Gastrocnemius medialis (tissue), 4 donors: ENCODE measurements around the gene CTBP1.

Experiments used
- POLR2A ChIP-seq, 2 donors: fragments of 450-650 bp; IDR thresholded peaks; one replicate each; pipeline ENCODE4 v1.6.1; 2017; ENCODE audit warnings: antibody characterized with exemption in 2 of 2, mild to moderate bottlenecking in 2 of 2, moderate library complexity in 2 of 2
- TF ChIP-seq, protein P1 (sequence below), 5 experiments: fragments of 450-650 bp in 3 of 5; fragments of 200-600 bp in 2 of 5; sonication (generic) in 2 of 5; IDR thresholded peaks in 4 of 5; conservative IDR thresholded peaks in 1 of 5; 1 replicate in 4 of 5; 2 replicates in 1 of 5; pipeline ENCODE4 v1.5.1; 2016 to 2019; ENCODE audit warnings: antibody characterized with exemption in 5 of 5, mild to moderate bottlenecking in 3 of 5, moderate library complexity in 3 of 5

GRCh38 chr4:1277667-1278665 is 29.0 kb upstream of the CTBP1 start:
- TF ChIP-seq, protein P1, sequence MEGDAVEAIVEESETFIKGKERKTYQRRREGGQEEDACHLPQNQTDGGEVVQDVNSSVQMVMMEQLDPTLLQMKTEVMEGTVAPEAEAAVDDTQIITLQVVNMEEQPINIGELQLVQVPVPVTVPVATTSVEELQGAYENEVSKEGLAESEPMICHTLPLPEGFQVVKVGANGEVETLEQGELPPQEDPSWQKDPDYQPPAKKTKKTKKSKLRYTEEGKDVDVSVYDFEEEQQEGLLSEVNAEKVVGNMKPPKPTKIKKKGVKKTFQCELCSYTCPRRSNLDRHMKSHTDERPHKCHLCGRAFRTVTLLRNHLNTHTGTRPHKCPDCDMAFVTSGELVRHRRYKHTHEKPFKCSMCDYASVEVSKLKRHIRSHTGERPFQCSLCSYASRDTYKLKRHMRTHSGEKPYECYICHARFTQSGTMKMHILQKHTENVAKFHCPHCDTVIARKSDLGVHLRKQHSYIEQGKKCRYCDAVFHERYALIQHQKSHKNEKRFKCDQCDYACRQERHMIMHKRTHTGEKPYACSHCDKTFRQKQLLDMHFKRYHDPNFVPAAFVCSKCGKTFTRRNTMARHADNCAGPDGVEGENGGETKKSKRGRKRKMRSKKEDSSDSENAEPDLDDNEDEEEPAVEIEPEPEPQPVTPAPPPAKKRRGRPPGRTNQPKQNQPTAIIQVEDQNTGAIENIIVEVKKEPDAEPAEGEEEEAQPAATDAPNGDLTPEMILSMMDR (IDR thresholded peaks at IDR 0.05 in 4 of 5, conservative IDR thresholded peaks at IDR 0.05 in 1 of 5): no peak
- TF ChIP-seq POLR2A (IDR thresholded peaks at IDR 0.05): no peak
